ENCODE results near the gene DENND4B. TPM values are rescaled to one million over a fixed set of nuclear protein-coding genes. Genes with fewer than 3 reads are reported as not detected.

The DENND4B gene
- total and polyA plus RNA-seq, 9 of the 15 experiments (the other 6 are each of a cell fraction or from before 2014, with no cell fraction given): 9.5 to 80.5 (median 23.1) TPM

- TF ChIP-seq, protein P1, sequence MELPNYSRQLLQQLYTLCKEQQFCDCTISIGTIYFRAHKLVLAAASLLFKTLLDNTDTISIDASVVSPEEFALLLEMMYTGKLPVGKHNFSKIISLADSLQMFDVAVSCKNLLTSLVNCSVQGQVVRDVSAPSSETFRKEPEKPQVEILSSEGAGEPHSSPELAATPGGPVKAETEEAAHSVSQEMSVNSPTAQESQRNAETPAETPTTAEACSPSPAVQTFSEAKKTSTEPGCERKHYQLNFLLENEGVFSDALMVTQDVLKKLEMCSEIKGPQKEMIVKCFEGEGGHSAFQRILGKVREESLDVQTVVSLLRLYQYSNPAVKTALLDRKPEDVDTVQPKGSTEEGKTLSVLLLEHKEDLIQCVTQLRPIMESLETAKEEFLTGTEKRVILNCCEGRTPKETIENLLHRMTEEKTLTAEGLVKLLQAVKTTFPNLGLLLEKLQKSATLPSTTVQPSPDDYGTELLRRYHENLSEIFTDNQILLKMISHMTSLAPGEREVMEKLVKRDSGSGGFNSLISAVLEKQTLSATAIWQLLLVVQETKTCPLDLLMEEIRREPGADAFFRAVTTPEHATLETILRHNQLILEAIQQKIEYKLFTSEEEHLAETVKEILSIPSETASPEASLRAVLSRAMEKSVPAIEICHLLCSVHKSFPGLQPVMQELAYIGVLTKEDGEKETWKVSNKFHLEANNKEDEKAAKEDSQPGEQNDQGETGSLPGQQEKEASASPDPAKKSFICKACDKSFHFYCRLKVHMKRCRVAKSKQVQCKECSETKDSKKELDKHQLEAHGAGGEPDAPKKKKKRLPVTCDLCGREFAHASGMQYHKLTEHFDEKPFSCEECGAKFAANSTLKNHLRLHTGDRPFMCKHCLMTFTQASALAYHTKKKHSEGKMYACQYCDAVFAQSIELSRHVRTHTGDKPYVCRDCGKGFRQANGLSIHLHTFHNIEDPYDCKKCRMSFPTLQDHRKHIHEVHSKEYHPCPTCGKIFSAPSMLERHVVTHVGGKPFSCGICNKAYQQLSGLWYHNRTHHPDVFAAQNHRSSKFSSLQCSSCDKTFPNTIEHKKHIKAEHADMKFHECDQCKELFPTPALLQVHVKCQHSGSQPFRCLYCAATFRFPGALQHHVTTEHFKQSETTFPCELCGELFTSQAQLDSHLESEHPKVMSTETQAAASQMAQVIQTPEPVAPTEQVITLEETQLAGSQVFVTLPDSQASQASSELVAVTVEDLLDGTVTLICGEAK (IDR thresholded peaks at IDR 0.05): 0 out of 2 replicates have a peak, but pooled peaks have one; percentile 14
- TF ChIP-seq, protein P1 (CRISPR knock-in tag; IDR thresholded peaks at IDR 0.05): no peak
- TF ChIP-seq JUNB (CRISPR knock-in tag; conservative IDR thresholded peaks at IDR 0.05): no peak
- TF ChIP-seq, protein P2, sequence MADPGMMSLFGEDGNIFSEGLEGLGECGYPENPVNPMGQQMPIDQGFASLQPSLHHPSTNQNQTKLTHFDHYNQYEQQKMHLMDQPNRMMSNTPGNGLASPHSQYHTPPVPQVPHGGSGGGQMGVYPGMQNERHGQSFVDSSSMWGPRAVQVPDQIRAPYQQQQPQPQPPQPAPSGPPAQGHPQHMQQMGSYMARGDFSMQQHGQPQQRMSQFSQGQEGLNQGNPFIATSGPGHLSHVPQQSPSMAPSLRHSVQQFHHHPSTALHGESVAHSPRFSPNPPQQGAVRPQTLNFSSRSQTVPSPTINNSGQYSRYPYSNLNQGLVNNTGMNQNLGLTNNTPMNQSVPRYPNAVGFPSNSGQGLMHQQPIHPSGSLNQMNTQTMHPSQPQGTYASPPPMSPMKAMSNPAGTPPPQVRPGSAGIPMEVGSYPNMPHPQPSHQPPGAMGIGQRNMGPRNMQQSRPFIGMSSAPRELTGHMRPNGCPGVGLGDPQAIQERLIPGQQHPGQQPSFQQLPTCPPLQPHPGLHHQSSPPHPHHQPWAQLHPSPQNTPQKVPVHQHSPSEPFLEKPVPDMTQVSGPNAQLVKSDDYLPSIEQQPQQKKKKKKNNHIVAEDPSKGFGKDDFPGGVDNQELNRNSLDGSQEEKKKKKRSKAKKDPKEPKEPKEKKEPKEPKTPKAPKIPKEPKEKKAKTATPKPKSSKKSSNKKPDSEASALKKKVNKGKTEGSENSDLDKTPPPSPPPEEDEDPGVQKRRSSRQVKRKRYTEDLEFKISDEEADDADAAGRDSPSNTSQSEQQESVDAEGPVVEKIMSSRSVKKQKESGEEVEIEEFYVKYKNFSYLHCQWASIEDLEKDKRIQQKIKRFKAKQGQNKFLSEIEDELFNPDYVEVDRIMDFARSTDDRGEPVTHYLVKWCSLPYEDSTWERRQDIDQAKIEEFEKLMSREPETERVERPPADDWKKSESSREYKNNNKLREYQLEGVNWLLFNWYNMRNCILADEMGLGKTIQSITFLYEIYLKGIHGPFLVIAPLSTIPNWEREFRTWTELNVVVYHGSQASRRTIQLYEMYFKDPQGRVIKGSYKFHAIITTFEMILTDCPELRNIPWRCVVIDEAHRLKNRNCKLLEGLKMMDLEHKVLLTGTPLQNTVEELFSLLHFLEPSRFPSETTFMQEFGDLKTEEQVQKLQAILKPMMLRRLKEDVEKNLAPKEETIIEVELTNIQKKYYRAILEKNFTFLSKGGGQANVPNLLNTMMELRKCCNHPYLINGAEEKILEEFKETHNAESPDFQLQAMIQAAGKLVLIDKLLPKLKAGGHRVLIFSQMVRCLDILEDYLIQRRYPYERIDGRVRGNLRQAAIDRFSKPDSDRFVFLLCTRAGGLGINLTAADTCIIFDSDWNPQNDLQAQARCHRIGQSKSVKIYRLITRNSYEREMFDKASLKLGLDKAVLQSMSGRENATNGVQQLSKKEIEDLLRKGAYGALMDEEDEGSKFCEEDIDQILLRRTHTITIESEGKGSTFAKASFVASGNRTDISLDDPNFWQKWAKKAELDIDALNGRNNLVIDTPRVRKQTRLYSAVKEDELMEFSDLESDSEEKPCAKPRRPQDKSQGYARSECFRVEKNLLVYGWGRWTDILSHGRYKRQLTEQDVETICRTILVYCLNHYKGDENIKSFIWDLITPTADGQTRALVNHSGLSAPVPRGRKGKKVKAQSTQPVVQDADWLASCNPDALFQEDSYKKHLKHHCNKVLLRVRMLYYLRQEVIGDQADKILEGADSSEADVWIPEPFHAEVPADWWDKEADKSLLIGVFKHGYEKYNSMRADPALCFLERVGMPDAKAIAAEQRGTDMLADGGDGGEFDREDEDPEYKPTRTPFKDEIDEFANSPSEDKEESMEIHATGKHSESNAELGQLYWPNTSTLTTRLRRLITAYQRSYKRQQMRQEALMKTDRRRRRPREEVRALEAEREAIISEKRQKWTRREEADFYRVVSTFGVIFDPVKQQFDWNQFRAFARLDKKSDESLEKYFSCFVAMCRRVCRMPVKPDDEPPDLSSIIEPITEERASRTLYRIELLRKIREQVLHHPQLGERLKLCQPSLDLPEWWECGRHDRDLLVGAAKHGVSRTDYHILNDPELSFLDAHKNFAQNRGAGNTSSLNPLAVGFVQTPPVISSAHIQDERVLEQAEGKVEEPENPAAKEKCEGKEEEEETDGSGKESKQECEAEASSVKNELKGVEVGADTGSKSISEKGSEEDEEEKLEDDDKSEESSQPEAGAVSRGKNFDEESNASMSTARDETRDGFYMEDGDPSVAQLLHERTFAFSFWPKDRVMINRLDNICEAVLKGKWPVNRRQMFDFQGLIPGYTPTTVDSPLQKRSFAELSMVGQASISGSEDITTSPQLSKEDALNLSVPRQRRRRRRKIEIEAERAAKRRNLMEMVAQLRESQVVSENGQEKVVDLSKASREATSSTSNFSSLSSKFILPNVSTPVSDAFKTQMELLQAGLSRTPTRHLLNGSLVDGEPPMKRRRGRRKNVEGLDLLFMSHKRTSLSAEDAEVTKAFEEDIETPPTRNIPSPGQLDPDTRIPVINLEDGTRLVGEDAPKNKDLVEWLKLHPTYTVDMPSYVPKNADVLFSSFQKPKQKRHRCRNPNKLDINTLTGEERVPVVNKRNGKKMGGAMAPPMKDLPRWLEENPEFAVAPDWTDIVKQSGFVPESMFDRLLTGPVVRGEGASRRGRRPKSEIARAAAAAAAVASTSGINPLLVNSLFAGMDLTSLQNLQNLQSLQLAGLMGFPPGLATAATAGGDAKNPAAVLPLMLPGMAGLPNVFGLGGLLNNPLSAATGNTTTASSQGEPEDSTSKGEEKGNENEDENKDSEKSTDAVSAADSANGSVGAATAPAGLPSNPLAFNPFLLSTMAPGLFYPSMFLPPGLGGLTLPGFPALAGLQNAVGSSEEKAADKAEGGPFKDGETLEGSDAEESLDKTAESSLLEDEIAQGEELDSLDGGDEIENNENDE (IDR thresholded peaks at IDR 0.05; ENCODE audit: low read depth, low read length): no peak
- TF ChIP-seq KLF16 (IDR thresholded peaks at IDR 0.05): no peak
- TF ChIP-seq FOXK1 (CRISPR knock-in tag; IDR thresholded peaks at IDR 0.05; ENCODE audit: borderline replicate concordance): no peak
- no peak for TF ChIP-seq HEY1 (CRISPR knock-in tag; IDR thresholded peaks at IDR 0.05; ENCODE audit: borderline replicate concordance)
Observed at GRCh38 chr1:153978274-153978909, 31.9 kb upstream of the DENND4B start (continued).

All from K562 (cell line).